Left ventricle myocardium inferior (tissue), 1 donor: Measurements from ENCODE around the gene TGM1. TPM values are rescaled to one million over a fixed set of nuclear protein-coding genes. Genes with fewer than 3 reads are reported as not detected.

Experiments used
- DNase-seq: peaks from one replicate; pipeline ENCODE4 v3.0.0-alpha.2; 2020
- H3K27ac ChIP-seq: fragments of 200-600 bp; replicated peaks from 2 replicates; pipeline ENCODE4 v1.8.0; 2021
- H3K27me3 ChIP-seq: fragments of 200-600 bp; 2 replicates; pipeline ENCODE4 v1.8.0; 2021; ENCODE audit warnings: low read depth
- H3K36me3 ChIP-seq: fragments of 200-600 bp; 2 replicates; pipeline ENCODE4 v1.8.0; 2021
- H3K4me1 ChIP-seq: fragments of 200-600 bp; 2 replicates; pipeline ENCODE4 v1.8.0; 2021
- H3K4me3 ChIP-seq: fragments of 200-600 bp; 2 replicates; pipeline ENCODE4 v1.8.0; 2021; ENCODE audit warnings: mild to moderate bottlenecking, moderate library complexity
- H3K9me3 ChIP-seq: fragments of 200-600 bp; replicated peaks from 2 replicates; pipeline ENCODE4 v1.8.0; 2021
- intact Hi-C: fragments of 100-400 bp; cut with micrococcal nuclease; formaldehyde crosslinking; loops from one replicate; pipeline ENCODE4 v1.11.0; 2022
- total RNA-seq: library from RNA; stranded (reverse); fragmentation: NEBNext Ultra II Directional; extraction: Animal tissue kit (Norgen Biotek cat#: 25700); gene quantifications from one replicate; pipeline ENCODE4 v1.2.1, GENCODE V29; 2021
- TF ChIP-seq, protein P1 (sequence below): fragments of 200-600 bp; IDR thresholded peaks from 2 replicates; pipeline ENCODE4 v1.8.0; 2021; ENCODE audit warnings: antibody characterized with exemption, mild to moderate bottlenecking, borderline replicate concordance
- donor health status: DM: no; HTN: yes; CAD: no; lungs with severe emphysema.

The TGM1 gene
- total RNA-seq, 1 donor from 2014 or later, result 0.96 TPM

DNA sequence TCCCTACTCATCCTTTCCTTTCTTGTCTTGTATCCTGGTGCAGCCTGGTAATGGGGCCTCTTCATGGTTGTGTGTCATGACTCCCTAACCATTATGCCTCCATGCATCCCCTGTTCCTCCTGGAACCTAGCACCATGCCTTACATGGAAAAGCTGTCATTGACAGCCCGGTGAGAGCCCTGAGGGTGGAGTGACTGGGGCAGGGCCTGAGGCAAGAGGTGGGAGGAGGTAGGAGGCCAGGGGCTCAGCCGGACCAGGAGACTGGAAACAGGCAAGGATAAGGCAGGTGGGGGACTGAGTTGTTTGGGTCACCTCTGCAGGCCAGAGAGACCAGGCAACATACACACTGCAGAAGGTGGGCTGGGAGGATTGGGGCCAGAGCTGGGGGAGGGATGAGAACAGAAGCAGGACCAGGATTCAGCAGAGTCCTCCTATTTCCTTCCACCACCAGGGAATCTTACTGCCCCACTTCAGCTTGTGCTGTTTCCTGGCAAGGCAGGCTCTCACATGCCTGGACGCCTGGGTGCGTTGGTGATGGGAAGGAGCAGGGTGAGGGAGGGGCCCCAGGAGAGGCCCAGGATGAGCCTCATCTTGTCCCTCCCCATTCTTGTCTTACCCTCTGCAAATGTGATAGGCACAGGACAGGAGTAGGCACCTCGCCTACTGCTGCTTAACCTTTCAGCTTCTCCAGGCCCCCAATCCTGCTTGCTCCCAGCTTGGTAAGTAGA, 46.7 kb upstream of the TGM1 start, which contains the start of gene LTB4R2:
Gene LTB4R2 (plus strand): TSS at position 603 of the 727 bp plus-strand sequence. CDS start 525 bp downstream, outside the sequence.
- intact Hi-C loops, result no loop called here

GRCh38 chr14:24308342-24309124, 45.6 kb upstream of the TGM1 start:
- TF ChIP-seq, protein P1, sequence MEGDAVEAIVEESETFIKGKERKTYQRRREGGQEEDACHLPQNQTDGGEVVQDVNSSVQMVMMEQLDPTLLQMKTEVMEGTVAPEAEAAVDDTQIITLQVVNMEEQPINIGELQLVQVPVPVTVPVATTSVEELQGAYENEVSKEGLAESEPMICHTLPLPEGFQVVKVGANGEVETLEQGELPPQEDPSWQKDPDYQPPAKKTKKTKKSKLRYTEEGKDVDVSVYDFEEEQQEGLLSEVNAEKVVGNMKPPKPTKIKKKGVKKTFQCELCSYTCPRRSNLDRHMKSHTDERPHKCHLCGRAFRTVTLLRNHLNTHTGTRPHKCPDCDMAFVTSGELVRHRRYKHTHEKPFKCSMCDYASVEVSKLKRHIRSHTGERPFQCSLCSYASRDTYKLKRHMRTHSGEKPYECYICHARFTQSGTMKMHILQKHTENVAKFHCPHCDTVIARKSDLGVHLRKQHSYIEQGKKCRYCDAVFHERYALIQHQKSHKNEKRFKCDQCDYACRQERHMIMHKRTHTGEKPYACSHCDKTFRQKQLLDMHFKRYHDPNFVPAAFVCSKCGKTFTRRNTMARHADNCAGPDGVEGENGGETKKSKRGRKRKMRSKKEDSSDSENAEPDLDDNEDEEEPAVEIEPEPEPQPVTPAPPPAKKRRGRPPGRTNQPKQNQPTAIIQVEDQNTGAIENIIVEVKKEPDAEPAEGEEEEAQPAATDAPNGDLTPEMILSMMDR, result peak; percentile 20
- H3K9me3 ChIP-seq, result no peaks in the 10 kb centered on the region
- no peaks in the 10 kb centered on the region for H3K27me3 ChIP-seq
- no peak overlapping the region for H3K27ac ChIP-seq
- no peak for DNase-seq
- intact Hi-C loops, result no loop called here
- no peak overlapping the region for H3K4me3 ChIP-seq
- H3K4me1 ChIP-seq, result peaks cover 58% of the 10 kb centered on the region
- H3K36me3 ChIP-seq, result peaks cover 38% of the 10 kb centered on the region

More for the DNA sequence above, 46.7 kb upstream of the TGM1 start, which contains the start of gene LTB4R2:
- TF ChIP-seq, protein P1, result no peak
- Histone ChIP-seq H3K36me3 (peaks cover 26% of the 10 kb centered on the region), H3K27me3 (no peaks in the 10 kb centered on the region), H3K4me1 (peaks cover 70% of the 10 kb centered on the region), H3K9me3 (no peaks in the 10 kb centered on the region), H3K4me3 (peak within 1 kb of the TSS; percentile 70), H3K27ac (peak within 1 kb of the TSS; percentile 88)
- no peak for DNase-seq

GRCh38 chr14:24307575-24308341, 44.8 kb upstream of the TGM1 start, which contains the start of gene CIDEB:
CIDEB (minus strand) TSS chr14:24307977; CDS start chr14:24307858, 119 bp downstream.
- peak; percentile 45 for DNase-seq
- H3K9me3 ChIP-seq, result no peaks in the 10 kb centered on the region
- H3K27me3 ChIP-seq, result no peaks in the 10 kb centered on the region
- TF ChIP-seq, protein P1, result peak; percentile 94
- H3K4me1 ChIP-seq, result peaks cover 51% of the 10 kb centered on the region
- H3K27ac ChIP-seq, result no peak within 1 kb of the TSS
- intact Hi-C loops, result no loop called here
- H3K36me3 ChIP-seq, result peaks cover 46% of the 10 kb centered on the region
- H3K4me3 ChIP-seq, result no peak within 1 kb of the TSS

- Histone ChIP-seq H3K4me1 (peaks cover 45% of the 10 kb centered on the region), H3K27me3 (no peaks in the 10 kb centered on the region), H3K4me3 (no peak overlapping the region), H3K36me3 (peaks cover 52% of the 10 kb centered on the region), H3K27ac (no peak overlapping the region), H3K9me3 (no peaks in the 10 kb centered on the region)
- intact Hi-C loops, result no loop called here
- TF ChIP-seq, protein P1, result no peak
- DNase-seq, result no peak
Observed at GRCh38 chr14:24307156-24307574, 44.2 kb upstream of the TGM1 start.

DNA sequence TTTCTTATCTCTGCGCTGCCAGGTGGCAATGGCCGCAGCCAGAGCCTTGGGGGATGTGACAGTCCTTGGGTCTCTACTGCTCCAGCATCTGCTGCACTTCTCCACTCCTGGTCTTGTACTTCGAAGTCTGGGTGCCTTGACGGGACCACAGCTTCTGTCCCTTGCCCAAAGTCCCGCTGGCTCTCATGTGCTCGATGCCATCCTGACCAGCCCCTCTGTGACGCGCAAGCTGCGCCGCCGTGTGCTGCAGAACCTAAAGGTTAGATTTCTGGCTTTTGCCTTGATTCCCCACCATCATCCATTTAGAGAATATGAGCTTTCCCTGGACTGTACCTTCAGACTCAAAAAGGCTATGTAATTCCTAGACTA, 41.0 kb upstream of the TGM1 start:
- DNase-seq, result no peak
- H3K27me3 ChIP-seq, result no peaks in the 10 kb centered on the region
- TF ChIP-seq, protein P1, result no peak
- H3K27ac ChIP-seq, result no peak overlapping the region
- no peak overlapping the region for H3K4me3 ChIP-seq
- H3K4me1 ChIP-seq, result peaks cover 37% of the 10 kb centered on the region
- intact Hi-C loops, result no loop called here
- no peaks in the 10 kb centered on the region for H3K9me3 ChIP-seq
- H3K36me3 ChIP-seq, result peaks cover 62% of the 10 kb centered on the region
